ENCODE results near the gene LCE3B.

The LCE3B gene

DNA sequence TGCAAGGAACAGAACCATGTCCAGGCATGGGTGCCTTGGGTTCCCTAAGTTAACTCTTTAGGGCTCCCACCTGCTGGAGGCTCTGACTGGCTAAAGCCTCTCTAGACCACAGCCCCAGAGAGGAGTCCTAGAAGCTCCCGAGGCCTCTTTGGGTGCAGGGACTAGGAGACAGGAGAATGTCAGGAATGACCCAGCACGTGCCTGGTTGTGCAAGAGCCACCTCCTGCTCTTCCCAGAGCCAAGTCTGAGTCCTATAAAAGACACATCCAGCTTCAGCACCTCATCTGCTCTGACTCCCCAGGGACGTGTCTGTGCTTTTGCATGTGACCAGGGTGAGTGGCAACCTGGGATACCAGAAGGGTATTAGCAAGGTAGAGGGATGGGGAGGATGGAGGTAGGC lies 49.5 kb downstream of the LCE3B start, which contains the start of gene LCE2D:
LCE2D (plus strand) TSS at position 283 of the 400 bp plus-strand sequence. CDS start 726 bp downstream, outside the sequence.
- DNase-seq, result no peak
